Measurements from ENCODE around the gene USP6NL. TPM values are rescaled to one million over a fixed set of nuclear protein-coding genes. Genes with fewer than 3 reads are reported as not detected.
A peak's percentile ranks its signal among the peaks of the same experiment; 100 is the strongest.

USP6NL gene
- total and polyA plus RNA-seq, 9 of the 15 experiments (the other 6 are each of a cell fraction or from before 2014, with no cell fraction given) = 3.2 to 26.6 (median 19.8) TPM

DNA sequence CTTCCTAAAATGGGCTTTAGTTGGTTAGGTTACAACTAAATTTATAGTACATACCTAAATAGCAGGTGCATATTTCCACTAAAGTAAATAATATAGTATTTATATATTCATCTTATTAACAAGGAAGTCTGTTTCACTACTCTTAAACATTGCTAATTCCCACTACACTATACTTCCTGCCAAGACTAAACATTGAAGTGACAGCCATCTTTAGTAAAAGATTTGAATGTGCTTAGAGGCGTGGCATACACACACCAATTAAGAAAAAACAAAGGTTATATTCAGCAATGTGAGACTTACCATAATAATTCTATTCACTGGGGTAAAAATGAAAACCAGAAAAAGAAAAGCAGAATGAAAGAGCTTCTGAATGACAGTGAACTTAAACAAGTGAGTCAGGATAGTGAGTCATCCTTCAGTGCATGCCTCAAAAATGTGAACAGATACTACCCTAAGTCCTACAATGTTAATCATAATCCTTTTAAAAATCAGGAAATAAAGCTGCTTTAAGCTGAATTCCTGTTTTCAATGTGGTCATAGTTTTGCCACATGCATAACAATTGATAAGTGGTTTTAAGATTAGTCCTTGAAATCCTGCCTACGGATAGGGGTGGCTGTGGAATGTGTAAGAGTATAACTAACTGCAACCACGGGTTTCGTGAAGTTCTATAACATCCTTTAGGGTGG, 59.4 kb downstream of the USP6NL start (continued):
- TF ChIP-seq, protein P1, sequence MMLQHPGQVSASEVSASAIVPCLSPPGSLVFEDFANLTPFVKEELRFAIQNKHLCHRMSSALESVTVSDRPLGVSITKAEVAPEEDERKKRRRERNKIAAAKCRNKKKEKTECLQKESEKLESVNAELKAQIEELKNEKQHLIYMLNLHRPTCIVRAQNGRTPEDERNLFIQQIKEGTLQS (IDR thresholded peaks at IDR 0.05) = peak; percentile 98
- TF ChIP-seq, protein P1 (CRISPR knock-in tag; conservative IDR thresholded peaks at IDR 0.05) = peak; percentile 61; the same call in 1 of the 2 replicates
- TF ChIP-seq NFE2 (IDR thresholded peaks at IDR 0.05; ENCODE audit: low read depth) (peak; percentile 53), DACH1 (IDR thresholded peaks at IDR 0.05; ENCODE audit: partially characterized antibody) (no peak), IRF1 (CRISPR knock-in tag; IDR thresholded peaks at IDR 0.05; ENCODE audit: borderline replicate concordance) (no peak), SRF (CRISPR knock-in tag; IDR thresholded peaks at IDR 0.05) (no peak), TAL1 (IDR thresholded peaks at IDR 0.05) (no peak), NR3C1 (CRISPR knock-in tag; IDR thresholded peaks at IDR 0.05) (no peak), RAD51 (IDR thresholded peaks at IDR 0.05; ENCODE audit: borderline replicate concordance, low read depth) (no peak), IRF2 (CRISPR knock-in tag; IDR thresholded peaks at IDR 0.05) (no peak), CBX5 (IDR thresholded peaks at IDR 0.05; ENCODE audit: borderline replicate concordance, low read depth) (no peak), ZNF354B (CRISPR knock-in tag; IDR thresholded peaks at IDR 0.05) (no peak), E2F6 (IDR thresholded peaks at IDR 0.05; ENCODE audit: borderline replicate concordance in 1 of 2, extremely low read depth in 1 of 2, insufficient read depth in 1 of 2, insufficient read length in 1 of 2, low read depth in 1 of 2, low read length in 1 of 2, poor library complexity in 1 of 2, severe bottlenecking in 1 of 2) (no peak), ZFP36 (IDR thresholded peaks at IDR 0.05; ENCODE audit: low read depth, low read length, partially characterized antibody) (no peak), KLF6 (CRISPR knock-in tag; IDR thresholded peaks at IDR 0.05; ENCODE audit: borderline replicate concordance) (no peak), TCF3 (CRISPR knock-in tag; IDR thresholded peaks at IDR 0.05) (peak; percentile 53), DPF2 (IDR thresholded peaks at IDR 0.05) (peak; percentile 93)
- TF ChIP-seq, protein P2, sequence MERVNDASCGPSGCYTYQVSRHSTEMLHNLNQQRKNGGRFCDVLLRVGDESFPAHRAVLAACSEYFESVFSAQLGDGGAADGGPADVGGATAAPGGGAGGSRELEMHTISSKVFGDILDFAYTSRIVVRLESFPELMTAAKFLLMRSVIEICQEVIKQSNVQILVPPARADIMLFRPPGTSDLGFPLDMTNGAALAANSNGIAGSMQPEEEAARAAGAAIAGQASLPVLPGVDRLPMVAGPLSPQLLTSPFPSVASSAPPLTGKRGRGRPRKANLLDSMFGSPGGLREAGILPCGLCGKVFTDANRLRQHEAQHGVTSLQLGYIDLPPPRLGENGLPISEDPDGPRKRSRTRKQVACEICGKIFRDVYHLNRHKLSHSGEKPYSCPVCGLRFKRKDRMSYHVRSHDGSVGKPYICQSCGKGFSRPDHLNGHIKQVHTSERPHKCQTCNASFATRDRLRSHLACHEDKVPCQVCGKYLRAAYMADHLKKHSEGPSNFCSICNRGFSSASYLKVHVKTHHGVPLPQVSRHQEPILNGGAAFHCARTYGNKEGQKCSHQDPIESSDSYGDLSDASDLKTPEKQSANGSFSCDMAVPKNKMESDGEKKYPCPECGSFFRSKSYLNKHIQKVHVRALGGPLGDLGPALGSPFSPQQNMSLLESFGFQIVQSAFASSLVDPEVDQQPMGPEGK (CRISPR knock-in tag; IDR thresholded peaks at IDR 0.05; ENCODE audit: borderline replicate concordance) = no peak
- TF ChIP-seq, protein P3, sequence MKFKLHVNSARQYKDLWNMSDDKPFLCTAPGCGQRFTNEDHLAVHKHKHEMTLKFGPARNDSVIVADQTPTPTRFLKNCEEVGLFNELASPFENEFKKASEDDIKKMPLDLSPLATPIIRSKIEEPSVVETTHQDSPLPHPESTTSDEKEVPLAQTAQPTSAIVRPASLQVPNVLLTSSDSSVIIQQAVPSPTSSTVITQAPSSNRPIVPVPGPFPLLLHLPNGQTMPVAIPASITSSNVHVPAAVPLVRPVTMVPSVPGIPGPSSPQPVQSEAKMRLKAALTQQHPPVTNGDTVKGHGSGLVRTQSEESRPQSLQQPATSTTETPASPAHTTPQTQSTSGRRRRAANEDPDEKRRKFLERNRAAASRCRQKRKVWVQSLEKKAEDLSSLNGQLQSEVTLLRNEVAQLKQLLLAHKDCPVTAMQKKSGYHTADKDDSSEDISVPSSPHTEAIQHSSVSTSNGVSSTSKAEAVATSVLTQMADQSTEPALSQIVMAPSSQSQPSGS (CRISPR knock-in tag; IDR thresholded peaks at IDR 0.05) = no peak
- TF ChIP-seq, protein P4, sequence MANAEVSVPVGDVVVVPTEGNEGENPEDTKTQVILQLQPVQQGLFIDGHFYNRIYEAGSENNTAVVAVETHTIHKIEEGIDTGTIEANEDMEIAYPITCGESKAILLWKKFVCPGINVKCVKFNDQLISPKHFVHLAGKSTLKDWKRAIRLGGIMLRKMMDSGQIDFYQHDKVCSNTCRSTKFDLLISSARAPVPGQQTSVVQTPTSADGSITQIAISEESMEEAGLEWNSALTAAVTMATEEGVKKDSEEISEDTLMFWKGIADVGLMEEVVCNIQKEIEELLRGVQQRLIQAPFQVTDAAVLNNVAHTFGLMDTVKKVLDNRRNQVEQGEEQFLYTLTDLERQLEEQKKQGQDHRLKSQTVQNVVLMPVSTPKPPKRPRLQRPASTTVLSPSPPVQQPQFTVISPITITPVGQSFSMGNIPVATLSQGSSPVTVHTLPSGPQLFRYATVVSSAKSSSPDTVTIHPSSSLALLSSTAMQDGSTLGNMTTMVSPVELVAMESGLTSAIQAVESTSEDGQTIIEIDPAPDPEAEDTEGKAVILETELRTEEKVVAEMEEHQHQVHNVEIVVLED (CRISPR knock-in tag; IDR thresholded peaks at IDR 0.05) = no peak
